A673 (cell line): ENCODE results near the gene ADAMTS2.

Source experiments
- EZH2 ChIP-seq: fragments of 200-600 bp; sonication (generic); IDR thresholded peaks from 2 replicates; pipeline ENCODE4 v1.6.1; 2017; ENCODE audit warnings: borderline replicate concordance, low read depth, mild to moderate bottlenecking, mixed read lengths, antibody characterized with exemption, low read length; ENCODE audit not compliant: poor library complexity, severe bottlenecking
- TF ChIP-seq, protein P1 (sequence below): fragments of 300-800, 200-600 bp; sonication (generic); conservative IDR thresholded peaks from 2 replicates; pipeline ENCODE4 v1.5.1; 2017; ENCODE audit warnings: low read depth, mild to moderate bottlenecking, antibody characterized with exemption, low read length, moderate library complexity, mixed read lengths

DNA sequence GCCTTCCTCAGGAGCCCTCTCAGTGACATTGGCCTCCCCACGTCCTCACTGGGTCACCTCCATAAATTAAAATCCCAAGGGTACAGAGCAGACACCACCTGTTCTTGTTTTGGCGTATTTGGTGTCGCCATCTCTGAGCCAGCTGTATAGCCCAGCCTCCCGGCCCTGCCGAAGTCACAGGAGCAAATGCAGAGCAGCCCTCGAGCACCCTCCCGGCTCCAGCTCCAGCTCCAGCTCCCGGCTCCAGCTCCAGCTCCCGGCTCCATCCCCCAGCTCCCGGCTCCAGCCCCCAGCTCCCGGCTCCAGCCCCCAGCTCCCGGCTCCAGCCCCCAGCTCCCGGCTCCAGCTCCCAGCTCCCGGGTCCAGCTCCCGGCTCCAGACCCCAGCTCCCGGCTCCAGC, 210.8 kb downstream of the ADAMTS2 start:
- TF ChIP-seq, protein P1, sequence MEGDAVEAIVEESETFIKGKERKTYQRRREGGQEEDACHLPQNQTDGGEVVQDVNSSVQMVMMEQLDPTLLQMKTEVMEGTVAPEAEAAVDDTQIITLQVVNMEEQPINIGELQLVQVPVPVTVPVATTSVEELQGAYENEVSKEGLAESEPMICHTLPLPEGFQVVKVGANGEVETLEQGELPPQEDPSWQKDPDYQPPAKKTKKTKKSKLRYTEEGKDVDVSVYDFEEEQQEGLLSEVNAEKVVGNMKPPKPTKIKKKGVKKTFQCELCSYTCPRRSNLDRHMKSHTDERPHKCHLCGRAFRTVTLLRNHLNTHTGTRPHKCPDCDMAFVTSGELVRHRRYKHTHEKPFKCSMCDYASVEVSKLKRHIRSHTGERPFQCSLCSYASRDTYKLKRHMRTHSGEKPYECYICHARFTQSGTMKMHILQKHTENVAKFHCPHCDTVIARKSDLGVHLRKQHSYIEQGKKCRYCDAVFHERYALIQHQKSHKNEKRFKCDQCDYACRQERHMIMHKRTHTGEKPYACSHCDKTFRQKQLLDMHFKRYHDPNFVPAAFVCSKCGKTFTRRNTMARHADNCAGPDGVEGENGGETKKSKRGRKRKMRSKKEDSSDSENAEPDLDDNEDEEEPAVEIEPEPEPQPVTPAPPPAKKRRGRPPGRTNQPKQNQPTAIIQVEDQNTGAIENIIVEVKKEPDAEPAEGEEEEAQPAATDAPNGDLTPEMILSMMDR, result no peak
- TF ChIP-seq EZH2, result no peak
